Panc1 (cell line): ENCODE results near the gene SLC22A23. TPM values are rescaled to one million over a fixed set of nuclear protein-coding genes. Genes with fewer than 3 reads are reported as not detected.

Experiments
- ATAC-seq: fragments of 200-7000 bp; cut with Tn5 transposase; 2 replicates; pipeline ENCODE4 v1.9.1; 2020; ENCODE audit warnings: mild to moderate bottlenecking, moderate library complexity
- BruUV-seq: library from RNA; stranded (reverse); fragments of 400-500 nt; replicated peaks from 2 replicates; lab custom pipeline; 2021; lab: Mats Ljungman, UMichigan
- CTCF ChIA-PET: fragments of 300-600 bp; sonication (Branson Sonifier 250); formaldehyde crosslinking; loops from one replicate; lab custom pipeline; 2022; ENCODE audit warnings: antibody characterized with exemption; lab: Charles Lee
- POLR2A ChIA-PET: fragments of 300-600 bp; sonication (Branson Sonifier 250); formaldehyde crosslinking; loops from one replicate; lab custom pipeline; 2022; ENCODE audit warnings: antibody characterized with exemption; lab: Charles Lee
- DNase-seq: peaks from one replicate; pipeline ENCODE4 v3.0.0-alpha.2; 2010; ENCODE audit warnings: low read depth, low spot score
- H3K27ac ChIP-seq: 2 replicates; pipeline ENCODE4 v1.5.1; 2011; ENCODE audit warnings: mild to moderate bottlenecking, low read length, inconsistent platforms
- H3K27me3 ChIP-seq: fragments of 200-500 bp; sonication (Bioruptor generic); 2 replicates; pipeline ENCODE4 v1.6.0; 2014; ENCODE audit warnings: low read length, inconsistent platforms; ENCODE audit not compliant: control insufficient read depth, insufficient read depth
- H3K36me3 ChIP-seq: fragments of 200-500 bp; sonication (Bioruptor generic); 2 replicates; pipeline ENCODE4 v1.5.1; 2014; ENCODE audit warnings: inconsistent platforms, mild to moderate bottlenecking, low read length, moderate library complexity; ENCODE audit not compliant: control insufficient read depth, insufficient read depth
- H3K4me1 ChIP-seq: 2 replicates; pipeline ENCODE4 v1.5.1; 2011; ENCODE audit warnings: inconsistent platforms, mild to moderate bottlenecking, low read length, moderate library complexity; ENCODE audit not compliant: control insufficient read depth, insufficient read depth
- H3K4me3 ChIP-seq, 2 experiments: 2 replicates each; pipeline ENCODE4 v1.5.1; 2011 to 2012; ENCODE audit warnings: low read depth in 2 of 2, low read length in 2 of 2, mild to moderate bottlenecking in 2 of 2, inconsistent platforms in 1 of 2, moderate library complexity in 1 of 2
- H3K9me3 ChIP-seq: fragments of 200-500 bp; sonication (Bioruptor generic); 2 replicates; pipeline ENCODE4 v1.5.1; 2014; ENCODE audit warnings: low read depth, mild to moderate bottlenecking, inconsistent platforms, low read length, moderate library complexity; ENCODE audit not compliant: control insufficient read depth, insufficient read depth
- CTCF ChIP-seq: fragments of 450-650 bp; IDR thresholded peaks from 2 replicates; pipeline ENCODE4 v1.5.1; 2017; ENCODE audit warnings: mild to moderate bottlenecking
- POLR2AphosphoS5 ChIP-seq: IDR thresholded peaks from 2 replicates; pipeline ENCODE4 v1.6.1; 2012; ENCODE audit warnings: mild to moderate bottlenecking, low read depth, low read length, moderate library complexity
- REST ChIP-seq, 2 experiments: IDR thresholded peaks; 2 replicates each; pipeline ENCODE4 v1.6.1; 2011 to 2012; ENCODE audit warnings: low read depth in 2 of 2, control low read depth in 1 of 2, low read length in 1 of 2, mild to moderate bottlenecking in 1 of 2, moderate library complexity in 1 of 2; ENCODE audit not compliant: insufficient read depth in 1 of 2
- SIN3A ChIP-seq: IDR thresholded peaks from 2 replicates; pipeline ENCODE4 v1.6.1; 2012; ENCODE audit warnings: low read depth, mild to moderate bottlenecking, low read length, moderate library complexity, borderline replicate concordance; ENCODE audit not compliant: insufficient read depth
- TCF7L2 ChIP-seq: IDR thresholded peaks from 2 replicates; pipeline ENCODE4 v1.6.1; 2011; ENCODE audit warnings: mild to moderate bottlenecking, low read depth, low read length, inconsistent platforms
- in situ Hi-C: cut with HindIII; loops from 2 replicates; pipeline ENCODE4 v1.10.0; 2016; ENCODE audit warnings: low sequenced_read_pairs, low pct_unique_long_range_greater_than_20kb
- intact Hi-C: fragments of 100-400 bp; cut with micrococcal nuclease; formaldehyde crosslinking; loops from one replicate; pipeline ENCODE4 v1.10.0; 2022; ENCODE audit not compliant: unreplicated experiment
- total RNA-seq: library from RNA; stranded (reverse); gene quantifications from one replicate; pipeline ENCODE4 v1.2.1, GENCODE V29; 2021; ENCODE audit not compliant: unreplicated experiment

SLC22A23 gene
- total RNA-seq, 1 experiment from 2014 or later: 4.5 TPM

DNA sequence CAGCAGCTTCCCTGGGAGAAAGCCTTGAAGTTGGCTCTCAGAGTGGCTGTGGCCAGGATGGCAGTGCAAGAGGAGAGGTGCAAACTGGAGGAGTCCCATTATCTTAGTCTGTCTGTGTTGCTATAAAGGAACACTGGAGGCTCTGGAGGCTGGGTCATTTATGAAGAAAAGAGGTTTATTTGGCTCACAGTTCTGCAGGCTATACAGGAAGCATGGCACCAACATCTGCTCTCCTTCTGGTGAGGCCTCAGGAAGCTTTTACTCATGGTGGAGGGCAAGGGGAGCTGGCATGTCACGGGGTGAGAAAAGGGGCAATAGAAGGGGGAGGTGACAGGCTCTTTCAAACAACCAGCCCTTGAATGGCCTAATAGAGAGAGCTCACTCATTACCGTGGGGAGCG lies 151.0 kb downstream of the SLC22A23 start:
- Histone ChIP-seq H3K4me3 (no peak overlapping the region), H3K27me3 (no peaks in the 10 kb centered on the region), H3K9me3 (no peaks in the 10 kb centered on the region), H3K4me1 (no peaks in the 10 kb centered on the region), H3K36me3 (no peaks in the 10 kb centered on the region), H3K27ac (no peak overlapping the region)
- ATAC-seq (no peak), DNase-seq (no peak)
- BruUV-seq: no TSS peak
- intact Hi-C loops (no loop called here), in situ Hi-C loops (no loop called here)
- CTCF ChIA-PET: no interaction called here
- TF ChIP-seq POLR2AphosphoS5 (no peak), SIN3A (no peak), REST (IDR thresholded peaks at IDR 0.05; ENCODE audit: insufficient read depth in 1 of 2, low read depth in 2 of 2, low read length in 1 of 2) (no peak), TCF7L2 (no peak), CTCF (no peak)
- POLR2A ChIA-PET: no interaction called here

- POLR2A ChIA-PET: no interaction called here
- Histone ChIP-seq H3K36me3 (no peaks in the 10 kb centered on the region), H3K4me3 (no peak overlapping the region), H3K9me3 (no peaks in the 10 kb centered on the region), H3K4me1 (no peaks in the 10 kb centered on the region), H3K27me3 (no peaks in the 10 kb centered on the region), H3K27ac (no peak overlapping the region)
- DNase-seq (no peak), ATAC-seq (no peak)
- BruUV-seq: no TSS peak
- in situ Hi-C loops (no loop called here), intact Hi-C loops (no loop called here)
- CTCF ChIA-PET: no interaction called here
- TF ChIP-seq CTCF (no peak), SIN3A (no peak)
Observed at GRCh38 chr6:3305216-3305565, 151.7 kb downstream of the SLC22A23 start.
